NCI-H526 treated with DMSO at 0.1 percent for 48 hours (cell line): ENCODE data around the gene KRTAP26-1.

Source experiments
- DNase-seq: peaks from one replicate; lab custom pipeline; 2025; lab: John Stamatoyannopoulos, UW

Gene KRTAP26-1

GRCh38 chr21:30320215-30320614 is at the start of gene KRTAP26-1:
Gene KRTAP26-1 (minus strand): TSS chr21:30320315. CDS start chr21:30320035, 280 bp downstream.
- no peak for DNase-seq

- DNase-seq, result no peak
Measured at GRCh38 chr21:30355906-30356305, 35.8 kb upstream of the KRTAP26-1 start.

GRCh38 chr21:30354308-30355005 is 34.3 kb upstream of the KRTAP26-1 start:
- DNase-seq, result no peak

GRCh38 chr21:30351534-30351933 is 31.4 kb upstream of the KRTAP26-1 start:
- no peak for DNase-seq

- no peak for DNase-seq
Measured at GRCh38 chr21:30349572-30349971, 29.5 kb upstream of the KRTAP26-1 start.

- no peak for DNase-seq
Measured at GRCh38 chr21:30348506-30348905, 28.4 kb upstream of the KRTAP26-1 start, which contains the start of gene KRTAP23-1. Gene KRTAP23-1 (minus strand): TSS chr21:30348606. CDS start chr21:30348606, 0 bp downstream.

GRCh38 chr21:30345014-30345413 is 24.9 kb upstream of the KRTAP26-1 start:
- DNase-seq, result no peak

GRCh38 chr21:30340714-30341573 is 20.8 kb upstream of the KRTAP26-1 start:
- DNase-seq, result peak; percentile 9

GRCh38 chr21:30338717-30339116 is 18.6 kb upstream of the KRTAP26-1 start:
- DNase-seq, result no peak

- DNase-seq, result no peak
Measured at GRCh38 chr21:30337772-30338171, 17.7 kb upstream of the KRTAP26-1 start.

- no peak for DNase-seq
Measured at GRCh38 chr21:30337276-30337744, 17.2 kb upstream of the KRTAP26-1 start, which contains the start of gene KRTAP27-1. Gene KRTAP27-1 (minus strand): TSS chr21:30337694. CDS start chr21:30337668, 26 bp downstream.

- DNase-seq, result no peak
Measured at GRCh38 chr21:30336596-30336995, 16.5 kb upstream of the KRTAP26-1 start.

GRCh38 chr21:30333736-30334135 is 13.6 kb upstream of the KRTAP26-1 start:
- DNase-seq, result no peak

- DNase-seq, result no peak
Measured at GRCh38 chr21:30332681-30333080, 12.6 kb upstream of the KRTAP26-1 start.

- no peak for DNase-seq
Measured at GRCh38 chr21:30329203-30329875, 9.2 kb upstream of the KRTAP26-1 start.

GRCh38 chr21:30326390-30326789 is 6.3 kb upstream of the KRTAP26-1 start:
- no peak for DNase-seq

GRCh38 chr21:30315701-30316100 is 4.4 kb downstream of the KRTAP26-1 start:
- DNase-seq, result no peak

GRCh38 chr21:30306884-30307283 is 13.2 kb downstream of the KRTAP26-1 start:
- DNase-seq, result no peak

GRCh38 chr21:30305136-30305535 is 15.0 kb downstream of the KRTAP26-1 start:
- DNase-seq, result no peak

- DNase-seq, result no peak
Measured at GRCh38 chr21:30289215-30289614, 30.9 kb downstream of the KRTAP26-1 start, which contains the start of gene KRTAP25-1. Gene KRTAP25-1 (minus strand): TSS chr21:30289514. CDS start chr21:30289490, 24 bp downstream.

- DNase-seq, result no peak
Measured at GRCh38 chr21:30282850-30283249, 37.3 kb downstream of the KRTAP26-1 start, which contains the start of gene KRTAP24-1. Gene KRTAP24-1 (minus strand): TSS chr21:30282950. CDS start chr21:30282932, 18 bp downstream.

GRCh38 chr21:30271611-30272010 is 48.5 kb downstream of the KRTAP26-1 start:
- no peak for DNase-seq
